Vagina (tissue), 2 donors: ENCODE data around the gene ESCO1.

ENCODE experiments used
- POLR2A ChIP-seq, 2 donors: fragments of 450-650 bp; IDR thresholded peaks; one replicate each; pipeline ENCODE4 v1.6.1; 2017; ENCODE audit warnings: antibody characterized with exemption in 2 of 2, mild to moderate bottlenecking in 2 of 2, moderate library complexity in 2 of 2
- POLR2AphosphoS5 ChIP-seq, 2 donors: sonication (generic); formaldehyde crosslinking; IDR thresholded peaks; one replicate each; pipeline ENCODE4 v1.9.0; 2017; ENCODE audit warnings: antibody characterized with exemption in 2 of 2, mild to moderate bottlenecking in 2 of 2, low read depth in 1 of 2; ENCODE audit not compliant: insufficient read depth in 1 of 2
- TF ChIP-seq, protein P1 (sequence below), 3 experiments: fragments of 450-650 bp in 2 of 3; fragments of 200-600 bp in 1 of 3; sonication (generic) in 1 of 3; IDR thresholded peaks; one replicate each; pipeline ENCODE4 v1.5.1; 2017 to 2019; ENCODE audit warnings: antibody characterized with exemption in 3 of 3, mild to moderate bottlenecking in 2 of 3, moderate library complexity in 2 of 3

- TF ChIP-seq, protein P1, sequence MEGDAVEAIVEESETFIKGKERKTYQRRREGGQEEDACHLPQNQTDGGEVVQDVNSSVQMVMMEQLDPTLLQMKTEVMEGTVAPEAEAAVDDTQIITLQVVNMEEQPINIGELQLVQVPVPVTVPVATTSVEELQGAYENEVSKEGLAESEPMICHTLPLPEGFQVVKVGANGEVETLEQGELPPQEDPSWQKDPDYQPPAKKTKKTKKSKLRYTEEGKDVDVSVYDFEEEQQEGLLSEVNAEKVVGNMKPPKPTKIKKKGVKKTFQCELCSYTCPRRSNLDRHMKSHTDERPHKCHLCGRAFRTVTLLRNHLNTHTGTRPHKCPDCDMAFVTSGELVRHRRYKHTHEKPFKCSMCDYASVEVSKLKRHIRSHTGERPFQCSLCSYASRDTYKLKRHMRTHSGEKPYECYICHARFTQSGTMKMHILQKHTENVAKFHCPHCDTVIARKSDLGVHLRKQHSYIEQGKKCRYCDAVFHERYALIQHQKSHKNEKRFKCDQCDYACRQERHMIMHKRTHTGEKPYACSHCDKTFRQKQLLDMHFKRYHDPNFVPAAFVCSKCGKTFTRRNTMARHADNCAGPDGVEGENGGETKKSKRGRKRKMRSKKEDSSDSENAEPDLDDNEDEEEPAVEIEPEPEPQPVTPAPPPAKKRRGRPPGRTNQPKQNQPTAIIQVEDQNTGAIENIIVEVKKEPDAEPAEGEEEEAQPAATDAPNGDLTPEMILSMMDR (IDR thresholded peaks at IDR 0.05), result no peak
- TF ChIP-seq POLR2A (IDR thresholded peaks at IDR 0.05), result no peak
- no peak for TF ChIP-seq POLR2AphosphoS5 (IDR thresholded peaks at IDR 0.05; ENCODE audit: insufficient read depth in 1 of 2, low read depth in 1 of 2)
Observed at GRCh38 chr18:21534327-21534726, 66.2 kb downstream of the ESCO1 start.
